SK-N-MC (cell line): ENCODE measurements around the gene SLC44A1.
A peak's percentile ranks its signal among the peaks of the same experiment; 100 is the strongest.

ENCODE experiments used
- DNase-seq: peaks from one replicate; pipeline ENCODE4 v3.0.0-alpha.2; 2011; ENCODE audit warnings: low read depth, low spot score
- H3K27ac ChIP-seq: fragments of 200-600 bp; sonication (generic); 2 replicates; pipeline ENCODE4 v1.5.1; 2016; ENCODE audit warnings: mixed run types
- H3K36me3 ChIP-seq: fragments of 200-600 bp; sonication (generic); 2 replicates; pipeline ENCODE4 v1.6.1; 2017; ENCODE audit warnings: antibody characterized with exemption, low read length, mixed read lengths; ENCODE audit not compliant: insufficient read depth
- H3K4me3 ChIP-seq: fragments of 200-600 bp; sonication (generic); 2 replicates; pipeline ENCODE4 v1.5.1; 2016
- H3K9ac ChIP-seq: fragments of 200-600 bp; sonication (generic); 2 replicates; pipeline ENCODE4 v1.8.0; 2017; ENCODE audit warnings: mixed run types, mixed read lengths; ENCODE audit not compliant: insufficient read length
- H3K9me3 ChIP-seq: fragments of 200-600 bp; sonication (generic); 2 replicates; pipeline ENCODE4 v1.6.1; 2017; ENCODE audit warnings: low read depth, mild to moderate bottlenecking, antibody characterized with exemption, low read length, moderate library complexity, mixed read lengths
- EZH2 ChIP-seq: fragments of 200-600 bp; sonication (generic); IDR thresholded peaks from one replicate; pipeline ENCODE4 v1.6.1; 2017; ENCODE audit warnings: antibody characterized with exemption
- FOXP2 ChIP-seq: optimal IDR thresholded peaks from 2 replicates; pipeline ENCODE3; 2011; ENCODE audit warnings: mild to moderate bottlenecking, moderate library complexity; ENCODE audit not compliant: insufficient read depth; ENCODE audit errors: extremely low read length, control extremely low read depth
- POLR2AphosphoS5 ChIP-seq: IDR thresholded peaks from 2 replicates; pipeline ENCODE4 v1.6.1; 2012; ENCODE audit warnings: mild to moderate bottlenecking, low read depth, low read length, borderline replicate concordance

The SLC44A1 gene

GRCh38 chr9:105295201-105295550 lies 50.7 kb downstream of the SLC44A1 start:
- H3K9me3 ChIP-seq, result no peaks in the 10 kb centered on the region
- H3K4me3 ChIP-seq, result no peak overlapping the region
- no peaks in the 10 kb centered on the region; the same call in 1 of the 2 replicates for H3K36me3 ChIP-seq
- no peak overlapping the region for H3K27ac ChIP-seq
- H3K9ac ChIP-seq, result no peak overlapping the region
- DNase-seq, result peak; percentile 22
- TF ChIP-seq FOXP2 (no peak), EZH2 (no peak), POLR2AphosphoS5 (no peak)

- Histone ChIP-seq H3K36me3 (no peaks in the 10 kb centered on the region; the same call in 1 of the 2 replicates), H3K9ac (no peak overlapping the region), H3K27ac (peak overlapping the region; percentile 47; the same call in 1 of the 2 replicates), H3K9me3 (no peaks in the 10 kb centered on the region), H3K4me3 (no peak overlapping the region)
- TF ChIP-seq FOXP2, result no peak
- TF ChIP-seq EZH2, result no peak
- no peak for TF ChIP-seq POLR2AphosphoS5
- DNase-seq, result no peak
Measured at GRCh38 chr9:105295986-105296385, 51.5 kb downstream of the SLC44A1 start.

GRCh38 chr9:105296445-105296844 lies 52.0 kb downstream of the SLC44A1 start:
- Histone ChIP-seq H3K9me3 (no peaks in the 10 kb centered on the region), H3K9ac (no peak overlapping the region), H3K36me3 (no peaks in the 10 kb centered on the region; the same call in 1 of the 2 replicates), H3K27ac (peak overlapping the region; percentile 47), H3K4me3 (peak overlapping the region; percentile 4; the same call in 1 of the 2 replicates)
- TF ChIP-seq FOXP2 (no peak), POLR2AphosphoS5 (no peak), EZH2 (no peak)
- DNase-seq, result no peak

GRCh38 chr9:105296877-105297287 lies 52.4 kb downstream of the SLC44A1 start:
- peak; percentile 59 for DNase-seq
- H3K36me3 ChIP-seq, result no peaks in the 10 kb centered on the region; the same call in 1 of the 2 replicates
- peak overlapping the region; percentile 47 for H3K27ac ChIP-seq
- H3K9ac ChIP-seq, result no peak overlapping the region
- TF ChIP-seq POLR2AphosphoS5 (no peak), FOXP2 (no peak), EZH2 (no peak)
- no peaks in the 10 kb centered on the region for H3K9me3 ChIP-seq
- peak overlapping the region; percentile 4; the same call in 1 of the 2 replicates for H3K4me3 ChIP-seq

GRCh38 chr9:105297442-105298075 lies 53.1 kb downstream of the SLC44A1 start:
- DNase-seq, result no peak
- H3K9ac ChIP-seq, result no peak overlapping the region
- 0 out of 2 replicates have a peak overlapping the region, but pooled peaks have one; percentile 47 for H3K27ac ChIP-seq
- no peaks in the 10 kb centered on the region for H3K9me3 ChIP-seq
- H3K4me3 ChIP-seq, result no peak overlapping the region
- TF ChIP-seq EZH2, result no peak
- no peak for TF ChIP-seq FOXP2
- no peak for TF ChIP-seq POLR2AphosphoS5
- no peaks in the 10 kb centered on the region; the same call in 1 of the 2 replicates for H3K36me3 ChIP-seq

- Histone ChIP-seq H3K9ac (no peak overlapping the region), H3K27ac (no peak overlapping the region), H3K4me3 (no peak overlapping the region), H3K9me3 (no peaks in the 10 kb centered on the region), H3K36me3 (no peaks in the 10 kb centered on the region; the same call in 1 of the 2 replicates)
- no peak for DNase-seq
- TF ChIP-seq POLR2AphosphoS5 (no peak), EZH2 (no peak), FOXP2 (no peak)
Measured at GRCh38 chr9:105299190-105299854, 54.9 kb downstream of the SLC44A1 start.

- Histone ChIP-seq H3K4me3 (no peak overlapping the region), H3K9ac (no peak overlapping the region), H3K36me3 (no peaks in the 10 kb centered on the region; the same call in 1 of the 2 replicates), H3K9me3 (no peaks in the 10 kb centered on the region), H3K27ac (no peak overlapping the region)
- no peak for TF ChIP-seq POLR2AphosphoS5
- no peak for TF ChIP-seq EZH2
- TF ChIP-seq FOXP2, result no peak
- no peak for DNase-seq
Measured at GRCh38 chr9:105302728-105303127, 58.3 kb downstream of the SLC44A1 start.

GRCh38 chr9:105305856-105306255 lies 61.4 kb downstream of the SLC44A1 start:
- Histone ChIP-seq H3K27ac (no peak overlapping the region), H3K9me3 (no peaks in the 10 kb centered on the region), H3K36me3 (no peaks in the 10 kb centered on the region), H3K9ac (no peak overlapping the region), H3K4me3 (no peak overlapping the region)
- no peak for DNase-seq
- TF ChIP-seq POLR2AphosphoS5, result no peak
